ENCODE results near the gene HOXA11. TPM values are rescaled to one million over a fixed set of nuclear protein-coding genes. Genes with fewer than 3 reads are reported as not detected.

Gene HOXA11
- total RNA-seq, 1 donor from 2014 or later: not detected

DNA sequence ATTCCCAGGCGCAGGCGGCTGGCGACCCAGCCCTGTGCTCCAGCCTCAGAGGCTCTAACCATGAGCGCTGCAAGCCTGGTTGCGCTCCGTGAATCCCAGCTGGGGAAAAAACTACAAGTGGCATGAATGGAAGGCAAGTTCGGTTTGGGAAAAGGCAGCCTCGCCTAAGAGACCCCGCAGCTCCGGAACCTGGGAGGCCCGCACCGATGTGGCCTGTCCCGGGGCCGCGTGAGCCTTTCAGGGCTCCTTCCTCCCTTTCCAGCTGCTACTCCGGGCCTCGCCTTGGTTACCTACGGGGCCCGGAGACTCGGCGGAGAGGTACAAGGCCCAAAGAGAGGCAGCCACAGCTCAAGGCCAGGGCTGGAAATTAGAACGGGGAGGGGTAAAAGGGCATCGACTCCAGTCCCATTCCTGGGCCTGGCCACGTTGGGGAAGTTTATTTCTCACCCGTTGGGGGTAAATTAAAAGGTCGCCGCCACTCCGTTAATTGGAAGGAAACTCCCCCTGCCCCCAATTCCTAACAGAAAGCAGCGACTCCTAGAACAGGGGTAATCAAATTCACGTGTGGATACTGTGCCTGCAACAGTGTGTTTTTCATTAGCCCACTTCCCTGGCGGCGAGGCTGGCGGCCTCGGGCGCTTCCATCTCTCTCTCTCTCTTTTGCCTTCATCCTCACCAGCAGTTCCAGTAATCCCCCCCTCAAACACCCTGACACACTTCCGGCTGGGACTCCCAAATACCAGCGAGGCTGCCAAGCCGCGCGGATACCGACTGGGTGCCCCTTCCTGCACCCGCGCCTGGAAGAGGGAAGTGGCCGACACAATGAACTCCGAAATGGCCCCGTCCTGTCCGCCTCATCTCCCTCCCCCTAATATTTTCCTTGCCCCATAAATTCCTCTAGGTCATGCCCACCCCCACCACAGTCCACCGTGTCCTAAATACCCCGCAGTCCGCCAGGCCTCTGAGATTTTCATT lies 18.2 kb downstream of the HOXA11 start:
- H3K27me3 ChIP-seq (ENCODE audit: control insufficient read depth, insufficient read depth, low read length): peaks cover 79% of the 10 kb centered on the region
- no peaks in the 10 kb centered on the region for H3K36me3 ChIP-seq (ENCODE audit: control insufficient read depth, insufficient read depth, low read length)
- FAIRE-seq (no peak), DNase-seq (ENCODE audit: low read depth) (no peak)
- no peak overlapping the region for H3K4me3 ChIP-seq (ENCODE audit: low read depth, low read length)
- no peak for TF ChIP-seq CTCF (IDR thresholded peaks at IDR 0.05; ENCODE audit: insufficient read depth, low read length, severe bottlenecking)

GRCh38 chr7:27165996-27166530 lies 19.0 kb downstream of the HOXA11 start:
- FAIRE-seq (no peak), DNase-seq (ENCODE audit: low read depth) (no peak)
- peaks cover 74% of the 10 kb centered on the region for H3K27me3 ChIP-seq (ENCODE audit: control insufficient read depth, insufficient read depth, low read length)
- no peak overlapping the region for H3K4me3 ChIP-seq (ENCODE audit: low read depth, low read length)
- TF ChIP-seq CTCF (IDR thresholded peaks at IDR 0.05; ENCODE audit: insufficient read depth, low read length, severe bottlenecking): no peak
- H3K36me3 ChIP-seq (ENCODE audit: control insufficient read depth, insufficient read depth, low read length): no peaks in the 10 kb centered on the region

DNA sequence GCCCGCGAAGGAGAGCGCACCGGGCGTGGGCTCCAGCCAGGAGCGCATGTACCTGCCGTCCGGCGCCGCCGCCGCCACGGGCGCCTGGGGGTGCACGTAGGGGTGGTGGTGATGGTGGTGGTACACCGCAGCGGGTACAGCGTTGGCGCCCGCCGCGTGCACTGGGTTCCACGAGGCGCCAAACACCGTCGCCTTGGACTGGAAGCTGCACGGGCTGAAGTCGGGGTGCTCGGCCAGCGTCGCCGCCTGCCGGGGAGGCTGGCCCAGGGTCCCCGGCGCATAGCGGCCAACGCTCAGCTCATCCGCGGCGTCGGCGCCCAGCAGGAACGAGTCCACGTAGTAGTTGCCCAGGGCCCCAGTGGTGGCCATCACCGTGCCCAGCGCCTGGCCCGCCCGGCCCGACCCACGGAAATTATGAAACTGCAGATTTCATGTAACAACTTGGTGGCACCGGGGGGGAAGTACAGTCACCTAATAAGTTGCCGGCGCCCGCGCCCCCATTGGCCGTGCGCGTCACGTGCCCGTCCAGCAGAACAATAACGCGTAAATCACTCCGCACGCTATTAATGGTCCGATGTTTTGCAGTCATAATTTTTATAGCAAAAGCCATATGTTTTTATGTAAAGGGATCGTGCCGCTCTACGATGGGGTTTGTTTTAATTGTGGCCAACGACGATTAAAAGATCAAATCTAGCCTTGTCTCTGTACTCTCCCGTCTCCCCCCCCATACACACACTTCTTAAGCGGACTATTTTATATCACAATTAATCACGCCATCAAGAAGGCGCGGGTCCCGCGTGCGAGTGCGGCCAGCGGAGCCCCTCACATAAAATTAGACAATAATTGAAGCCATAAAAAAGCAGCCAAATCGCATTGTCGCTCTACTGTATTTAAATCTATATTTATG lies 19.7 kb downstream of the HOXA11 start, which contains the start of gene HOXA9:
HOXA9 (minus strand) TSS at position 449 of the 907 bp plus-strand sequence; CDS start at position 369, 80 bp downstream.
- peaks cover 75% of the 10 kb centered on the region for H3K27me3 ChIP-seq (ENCODE audit: control insufficient read depth, insufficient read depth, low read length)
- no peak within 1 kb of the TSS for H3K4me3 ChIP-seq (ENCODE audit: low read depth, low read length)
- no peak for TF ChIP-seq CTCF (IDR thresholded peaks at IDR 0.05; ENCODE audit: insufficient read depth, low read length, severe bottlenecking)
- DNase-seq (ENCODE audit: low read depth) (no peak), FAIRE-seq (no peak)
- H3K36me3 ChIP-seq (ENCODE audit: control insufficient read depth, insufficient read depth, low read length): no peaks in the 10 kb centered on the region

DNA sequence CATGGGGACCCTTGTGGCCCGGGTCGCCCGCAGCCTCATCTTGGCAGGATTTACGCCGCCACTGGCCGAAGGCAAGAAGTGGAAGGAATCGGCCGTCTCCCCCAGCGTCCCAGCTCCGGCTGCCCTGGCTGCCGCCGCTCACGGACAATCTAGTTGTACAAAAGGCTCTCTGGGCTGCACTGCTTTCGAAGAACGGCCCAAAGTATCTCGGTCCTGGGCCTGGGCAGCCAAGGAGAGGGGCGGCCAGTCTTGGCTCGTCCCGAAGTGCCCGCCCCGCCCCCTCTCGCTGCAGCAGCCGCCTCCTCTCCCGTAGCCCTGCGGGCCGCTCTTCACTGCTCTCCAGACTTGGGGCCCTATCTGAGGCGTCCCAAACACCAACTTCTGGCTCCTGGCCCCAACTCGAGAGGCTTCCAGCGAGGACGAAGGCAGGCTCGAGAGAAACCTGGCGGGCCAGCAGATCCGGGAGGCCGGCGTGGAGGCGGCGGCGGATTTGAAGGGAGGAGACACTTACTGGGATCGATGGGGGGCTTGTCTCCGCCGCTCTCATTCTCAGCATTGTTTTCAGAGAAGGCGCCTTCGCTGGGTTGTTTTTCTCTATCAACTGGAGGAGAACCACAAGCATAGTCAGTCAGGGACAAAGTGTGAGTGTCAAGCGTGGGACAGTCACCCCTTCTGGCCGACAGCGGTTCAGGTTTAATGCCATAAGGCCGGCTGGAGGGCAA lies 20.5 kb downstream of the HOXA11 start:
- FAIRE-seq (no peak), DNase-seq (ENCODE audit: low read depth) (no peak)
- no peak overlapping the region for H3K4me3 ChIP-seq (ENCODE audit: low read depth, low read length)
- TF ChIP-seq CTCF (IDR thresholded peaks at IDR 0.05; ENCODE audit: insufficient read depth, low read length, severe bottlenecking): no peak
- no peaks in the 10 kb centered on the region for H3K36me3 ChIP-seq (ENCODE audit: control insufficient read depth, insufficient read depth, low read length)
- H3K27me3 ChIP-seq (ENCODE audit: control insufficient read depth, insufficient read depth, low read length): peaks cover 75% of the 10 kb centered on the region

DNA sequence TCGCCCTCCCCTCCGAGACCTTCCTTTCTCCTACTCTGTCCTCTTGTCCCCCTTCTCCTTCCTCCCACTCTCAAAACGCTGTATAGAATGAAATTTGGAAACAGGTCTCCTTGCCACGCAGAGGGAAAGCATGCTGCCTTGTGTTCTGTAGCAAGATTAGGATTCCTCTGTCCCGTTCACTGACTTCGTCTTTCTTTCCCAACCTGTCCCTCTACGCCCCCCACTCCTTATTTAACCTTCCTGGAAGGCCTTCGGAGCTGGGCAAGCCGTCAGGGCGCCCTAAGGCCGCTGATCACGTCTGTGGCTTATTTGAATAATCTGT lies 21.0 kb downstream of the HOXA11 start:
- H3K4me3 ChIP-seq (ENCODE audit: low read depth, low read length): no peak overlapping the region
- no peak for TF ChIP-seq CTCF (IDR thresholded peaks at IDR 0.05; ENCODE audit: insufficient read depth, low read length, severe bottlenecking)
- H3K27me3 ChIP-seq (ENCODE audit: control insufficient read depth, insufficient read depth, low read length): peaks cover 77% of the 10 kb centered on the region
- DNase-seq (ENCODE audit: low read depth) (no peak), FAIRE-seq (no peak)
- H3K36me3 ChIP-seq (ENCODE audit: control insufficient read depth, insufficient read depth, low read length): no peaks in the 10 kb centered on the region

Data from bronchial epithelial cell (primary cell).